Dendritic cell treated with granulocyte-macrophage colony-stimulating factor and Interleukin-4, amounts not matched to agents 40 ng/mL and 50 ng/mL, for 4 days (primary cell): ENCODE data around the gene TNPO3.
"Not testable (repeated sequence)": the region's sequence is repeated elsewhere in the genome, so short reads cannot be mapped to it uniquely, and the experiment has no call there.

ENCODE experiments used
- H3K27ac Mint-ChIP-seq: one replicate; pipeline ENCODE4 v1.8.0; 2022; ENCODE audit warnings: mild to moderate bottlenecking, mixed read lengths
- H3K27me3 Mint-ChIP-seq: one replicate; pipeline ENCODE4 v1.8.0; 2022; ENCODE audit warnings: mild to moderate bottlenecking, mixed read lengths
- H3K36me3 Mint-ChIP-seq: one replicate; pipeline ENCODE4 v1.8.0; 2022; ENCODE audit warnings: low read depth, mixed read lengths
- H3K4me1 Mint-ChIP-seq: one replicate; pipeline ENCODE4 v1.8.0; 2022; ENCODE audit warnings: low read depth, mixed read lengths
- H3K4me3 Mint-ChIP-seq: one replicate; pipeline ENCODE4 v1.8.0; 2022; ENCODE audit warnings: mild to moderate bottlenecking, moderate library complexity, mixed read lengths
- H3K9me3 Mint-ChIP-seq: one replicate; pipeline ENCODE4 v1.8.0; 2022; ENCODE audit warnings: mixed read lengths
- intact Hi-C: fragments of 100-400 bp; cut with micrococcal nuclease; formaldehyde crosslinking; loops from one replicate; pipeline ENCODE4 v1.15.0; 2022

Gene TNPO3

DNA sequence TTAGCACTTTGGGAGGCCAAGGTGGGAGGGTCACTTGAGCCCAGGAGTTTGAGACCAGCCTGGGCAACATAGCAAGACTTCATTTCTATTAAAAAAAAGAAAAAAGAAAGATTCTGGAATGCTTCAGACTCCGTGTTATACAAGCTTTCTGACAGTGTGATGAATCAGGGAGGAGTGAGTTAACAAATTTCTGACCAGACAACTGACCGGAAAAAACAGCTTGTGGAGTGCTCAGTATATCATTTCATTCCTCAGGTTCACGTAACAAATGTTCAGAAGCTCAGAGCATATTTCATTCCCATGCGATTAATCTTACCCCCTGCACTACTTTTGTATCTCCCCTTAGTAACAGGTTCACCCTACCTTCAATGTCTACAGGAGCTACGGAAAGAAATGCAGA is 28.6 kb upstream of the TNPO3 start:
- no peak overlapping the region for H3K4me3 Mint-ChIP-seq
- no peak overlapping the region for H3K27ac Mint-ChIP-seq
- intact Hi-C loops: no loop called here
- no peaks in the 10 kb centered on the region for H3K4me1 Mint-ChIP-seq
- no peaks in the 10 kb centered on the region for H3K9me3 Mint-ChIP-seq
- H3K27me3 Mint-ChIP-seq: no peaks in the 10 kb centered on the region
- H3K36me3 Mint-ChIP-seq: no peaks in the 10 kb centered on the region

DNA sequence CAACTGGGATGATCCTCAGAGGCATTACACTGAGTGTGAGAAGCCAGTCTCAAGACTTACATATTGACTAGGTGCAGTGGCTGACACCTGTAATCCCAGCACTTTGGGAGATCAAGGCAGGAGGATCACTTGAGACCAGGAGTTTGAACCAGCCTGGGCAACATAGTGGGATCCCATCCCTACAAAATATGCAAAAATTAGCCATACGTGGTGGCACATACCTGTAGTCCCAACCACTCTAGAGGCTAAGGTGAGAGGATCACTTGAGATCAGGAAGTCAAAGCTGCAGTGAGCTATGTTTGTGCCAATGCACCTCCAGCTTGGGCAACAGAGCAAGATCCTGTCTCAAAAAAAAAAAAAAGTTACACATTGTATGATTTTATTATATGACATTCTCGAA is 23.5 kb upstream of the TNPO3 start:
- H3K36me3 Mint-ChIP-seq: no peaks in the 10 kb centered on the region
- intact Hi-C loops: no loop called here
- peaks cover 15% of the 10 kb centered on the region for H3K4me1 Mint-ChIP-seq
- H3K9me3 Mint-ChIP-seq: peaks cover 8% of the 10 kb centered on the region
- H3K27me3 Mint-ChIP-seq: no peaks in the 10 kb centered on the region
- no peak overlapping the region for H3K27ac Mint-ChIP-seq
- H3K4me3 Mint-ChIP-seq: no peak overlapping the region

DNA sequence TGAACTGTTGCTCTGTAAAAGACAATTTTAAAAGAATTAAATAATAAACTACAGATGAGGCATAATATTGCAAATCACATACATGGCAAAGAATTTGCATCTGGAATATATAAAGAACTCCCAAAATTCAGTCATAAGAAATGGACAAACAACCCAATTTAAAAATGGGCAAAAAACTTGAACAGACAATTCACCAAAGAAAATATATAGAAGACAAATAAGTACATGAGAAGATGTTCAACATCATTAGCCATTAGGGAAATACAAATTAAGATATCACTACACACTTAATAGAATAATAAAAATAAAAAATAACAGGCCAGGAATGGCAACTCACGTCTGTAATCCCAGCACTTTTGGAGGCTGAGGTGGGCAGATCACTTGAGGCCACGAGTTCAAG is 22.0 kb upstream of the TNPO3 start:
- peaks cover 8% of the 10 kb centered on the region for H3K9me3 Mint-ChIP-seq
- H3K27me3 Mint-ChIP-seq: no peaks in the 10 kb centered on the region
- peaks cover 25% of the 10 kb centered on the region for H3K4me1 Mint-ChIP-seq
- no peak overlapping the region for H3K4me3 Mint-ChIP-seq
- intact Hi-C loops: no loop called here
- no peaks in the 10 kb centered on the region for H3K36me3 Mint-ChIP-seq
- no peak overlapping the region for H3K27ac Mint-ChIP-seq

- H3K27me3 Mint-ChIP-seq: no peaks in the 10 kb centered on the region
- intact Hi-C loops: no loop called here
- H3K27ac Mint-ChIP-seq: no peak overlapping the region
- no peak overlapping the region for H3K4me3 Mint-ChIP-seq
- H3K36me3 Mint-ChIP-seq: no peaks in the 10 kb centered on the region
- peaks cover 8% of the 10 kb centered on the region for H3K9me3 Mint-ChIP-seq
- H3K4me1 Mint-ChIP-seq: peaks cover 36% of the 10 kb centered on the region
Observed at GRCh38 chr7:129074994-129075393, 20.1 kb upstream of the TNPO3 start.

- Mint-ChIP-seq H3K4me1 (peaks cover 42% of the 10 kb centered on the region), H3K9me3 (peaks cover 8% of the 10 kb centered on the region), H3K36me3 (no peaks in the 10 kb centered on the region), H3K27me3 (no peaks in the 10 kb centered on the region), H3K27ac (no peak overlapping the region), H3K4me3 (no peak overlapping the region)
- intact Hi-C loops: no loop called here
Observed at GRCh38 chr7:129074361-129074871, 19.5 kb upstream of the TNPO3 start.

- Mint-ChIP-seq H3K9me3 (peaks cover 8% of the 10 kb centered on the region), H3K4me1 (peaks cover 49% of the 10 kb centered on the region), H3K27me3 (no peaks in the 10 kb centered on the region), H3K36me3 (no peaks in the 10 kb centered on the region), H3K4me3 (no peak overlapping the region), H3K27ac (peak overlapping the region; percentile 21)
- intact Hi-C loops: no loop called here
Observed at GRCh38 chr7:129073738-129074137, 18.8 kb upstream of the TNPO3 start.

GRCh38 chr7:129073204-129073603 is 18.3 kb upstream of the TNPO3 start:
- peaks cover 8% of the 10 kb centered on the region for H3K9me3 Mint-ChIP-seq
- no peak overlapping the region for H3K4me3 Mint-ChIP-seq
- no peak overlapping the region for H3K27ac Mint-ChIP-seq
- H3K4me1 Mint-ChIP-seq: peaks cover 52% of the 10 kb centered on the region
- no peaks in the 10 kb centered on the region for H3K36me3 Mint-ChIP-seq
- H3K27me3 Mint-ChIP-seq: no peaks in the 10 kb centered on the region
- intact Hi-C loops: no loop called here

DNA sequence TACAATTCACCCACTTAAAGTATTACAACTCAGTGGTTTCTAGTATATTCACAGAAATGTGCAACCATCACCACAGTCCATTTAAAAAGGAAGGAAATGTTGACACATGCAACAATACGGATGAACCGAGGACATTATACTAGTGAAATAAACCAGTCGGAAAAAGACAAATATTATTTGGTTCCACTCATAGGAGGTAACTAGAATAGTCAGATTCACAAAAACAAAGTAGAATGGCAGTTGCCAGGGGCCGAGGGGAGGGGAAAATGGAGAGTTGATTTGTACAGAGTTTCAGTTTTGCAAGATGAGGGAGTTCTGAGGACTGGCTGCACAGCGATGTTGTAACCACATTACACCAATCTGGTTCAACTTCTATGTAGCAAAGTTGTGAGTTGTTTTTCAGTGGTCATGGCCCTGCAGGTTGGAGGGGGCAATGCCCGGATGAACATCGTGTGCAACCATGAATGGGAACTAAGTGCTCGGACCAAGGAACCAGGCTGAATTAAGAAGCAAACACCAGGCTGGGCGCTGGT is 17.6 kb upstream of the TNPO3 start:
- H3K27me3 Mint-ChIP-seq: no peaks in the 10 kb centered on the region
- H3K27ac Mint-ChIP-seq: peak overlapping the region; percentile 64
- peaks cover 8% of the 10 kb centered on the region for H3K9me3 Mint-ChIP-seq
- intact Hi-C loops: no loop called here
- H3K36me3 Mint-ChIP-seq: no peaks in the 10 kb centered on the region
- H3K4me3 Mint-ChIP-seq: peak overlapping the region; percentile 2
- peaks cover 55% of the 10 kb centered on the region for H3K4me1 Mint-ChIP-seq

DNA sequence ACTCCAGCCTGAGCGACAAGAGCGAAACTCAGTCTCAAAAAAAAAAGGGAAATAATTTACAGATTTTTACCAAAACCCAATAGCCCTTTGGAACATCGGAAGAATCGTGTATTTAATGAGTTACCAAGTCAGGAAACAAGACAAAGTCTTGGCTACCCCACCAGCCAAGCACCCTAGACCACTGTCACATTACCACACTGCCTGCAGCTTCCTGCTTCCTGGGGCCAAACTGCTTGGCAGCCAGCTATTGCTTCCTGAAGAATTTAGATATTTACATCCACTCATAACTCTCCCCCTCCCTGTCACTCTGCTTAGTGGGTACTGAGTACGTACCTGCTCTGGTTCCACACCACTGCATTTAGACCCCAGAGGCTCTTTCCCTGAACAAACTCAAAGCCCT is 14.1 kb upstream of the TNPO3 start:
- H3K27me3 Mint-ChIP-seq: no peaks in the 10 kb centered on the region
- H3K27ac Mint-ChIP-seq: no peak overlapping the region

GRCh38 chr7:129067943-129068548 is 13.1 kb upstream of the TNPO3 start:
- peaks cover 60% of the 10 kb centered on the region for H3K4me1 Mint-ChIP-seq
- no peaks in the 10 kb centered on the region for H3K9me3 Mint-ChIP-seq
- peak overlapping the region; percentile 32 for H3K27ac Mint-ChIP-seq
- H3K4me3 Mint-ChIP-seq: no peak overlapping the region
- intact Hi-C loops: no loop called here
- no peaks in the 10 kb centered on the region for H3K27me3 Mint-ChIP-seq
- H3K36me3 Mint-ChIP-seq: no peaks in the 10 kb centered on the region

More for the DNA sequence above, 14.1 kb upstream of the TNPO3 start:
- peaks cover 66% of the 10 kb centered on the region for H3K4me1 Mint-ChIP-seq
- no peak overlapping the region for H3K4me3 Mint-ChIP-seq
- peaks cover 6% of the 10 kb centered on the region for H3K9me3 Mint-ChIP-seq
- no peaks in the 10 kb centered on the region for H3K36me3 Mint-ChIP-seq
- intact Hi-C loops: no loop called here

GRCh38 chr7:129067132-129067561 is 12.2 kb upstream of the TNPO3 start:
- H3K4me1 Mint-ChIP-seq: peaks cover 53% of the 10 kb centered on the region
- intact Hi-C loops, H3K4me3 Mint-ChIP-seq, H3K36me3 Mint-ChIP-seq, H3K27me3 Mint-ChIP-seq, H3K9me3 Mint-ChIP-seq, H3K27ac Mint-ChIP-seq: not testable (repeated sequence)

DNA sequence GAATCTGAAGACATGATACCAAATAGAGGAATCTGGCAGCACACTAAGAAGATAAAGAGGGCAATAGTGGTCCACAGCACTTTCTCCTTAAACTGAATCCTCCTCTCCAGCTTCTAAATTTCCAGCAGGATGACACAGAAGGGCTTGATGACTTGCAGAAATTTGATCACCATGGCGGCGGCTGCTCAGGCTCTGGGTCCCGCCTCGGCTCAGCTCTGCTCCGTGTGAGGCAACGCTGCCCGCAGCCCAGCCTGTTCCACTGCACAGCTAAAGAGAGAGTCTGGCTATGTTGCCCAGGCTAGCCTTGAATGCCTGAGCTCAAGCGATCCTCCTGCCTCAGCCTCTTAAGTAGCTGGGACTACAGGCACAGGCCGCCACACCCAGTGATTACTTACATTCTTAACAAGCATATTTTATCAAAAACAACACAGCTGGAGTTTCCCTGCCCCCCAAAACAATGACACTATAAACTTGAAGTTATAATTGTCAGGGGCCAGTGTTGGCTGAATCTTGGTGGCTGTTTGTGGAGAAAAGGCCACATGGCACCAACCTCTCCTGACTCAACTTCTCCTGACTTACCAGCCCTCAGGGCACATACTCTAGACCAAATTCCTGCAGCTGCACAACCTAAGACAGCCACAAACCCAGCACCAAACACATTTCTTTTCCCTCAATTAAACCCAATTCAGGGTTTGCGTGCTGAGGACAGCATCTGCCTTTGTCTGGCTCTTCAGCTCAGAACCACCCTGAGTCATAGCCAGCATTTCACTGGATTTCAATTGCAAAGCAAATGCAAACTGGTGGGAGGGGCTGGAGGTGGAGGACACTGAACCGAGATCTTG is 11.6 kb upstream of the TNPO3 start:
- Mint-ChIP-seq H3K27me3 (no peaks in the 10 kb centered on the region), H3K4me3 (no peak overlapping the region), H3K9me3 (no peaks in the 10 kb centered on the region), H3K27ac (no peak overlapping the region), H3K36me3 (no peaks in the 10 kb centered on the region), H3K4me1 (peaks cover 46% of the 10 kb centered on the region)
- intact Hi-C loops: no loop called here

- Mint-ChIP-seq H3K4me1 (peaks cover 34% of the 10 kb centered on the region), H3K9me3 (no peaks in the 10 kb centered on the region), H3K36me3 (peaks cover 26% of the 10 kb centered on the region), H3K27me3 (peaks cover 5% of the 10 kb centered on the region), H3K4me3 (peak overlapping the region; percentile 58), H3K27ac (peak overlapping the region; percentile 99)
- intact Hi-C loops: loop anchor here (2.0 kb wide), 1 partner anchor 35 kb away; no protein-coding TSS in a partner anchor
Observed at GRCh38 chr7:129055861-129056464, 1.1 kb upstream of the TNPO3 start.

GRCh38 chr7:129055294-129055816 is 444 bp upstream of the TNPO3 start:
- Mint-ChIP-seq H3K27me3 (peaks cover 3% of the 10 kb centered on the region), H3K27ac (peak overlapping the region; percentile 99), H3K36me3 (peaks cover 33% of the 10 kb centered on the region), H3K4me1 (peaks cover 40% of the 10 kb centered on the region), H3K4me3 (peak overlapping the region; percentile 86), H3K9me3 (no peaks in the 10 kb centered on the region)
- intact Hi-C loops: loop anchor here (2.0 kb wide), 1 partner anchor 35 kb away; no protein-coding TSS in a partner anchor
